Prostate gland (tissue), 2 donors: ENCODE data around the gene DBN1. TPM values are rescaled to one million over a fixed set of nuclear protein-coding genes. Genes with fewer than 3 reads are reported as not detected.

Source experiments
- DNase-seq: peaks from one replicate; pipeline ENCODE4 v3.0.0-alpha.2; 2019; ENCODE audit warnings: low spot score
- H3K27ac ChIP-seq, 2 donors: fragments of 200-600 bp; sonication (generic); 2 replicates each; pipeline ENCODE4 v1.5.1; 2017 to 2019
- H3K27me3 ChIP-seq: fragments of 200-600 bp; sonication (generic); replicated peaks from 2 replicates; pipeline ENCODE4 v1.5.1; 2019; ENCODE audit not compliant: insufficient read depth
- H3K36me3 ChIP-seq, 2 donors: fragments of 200-600 bp; sonication (generic); 1 replicate in 1 of 2; 2 replicates in 1 of 2; pipeline versions ENCODE4 v1.5.1 to v1.8.1; 2017 to 2019
- H3K4me1 ChIP-seq: fragments of 200-600 bp; sonication (generic); replicated peaks from 2 replicates; pipeline ENCODE4 v1.5.1; 2019
- H3K4me3 ChIP-seq, 2 donors: fragments of 200-600 bp; sonication (generic); 2 replicates each; pipeline ENCODE4 v1.5.1; 2017 to 2019
- H3K9me3 ChIP-seq: fragments of 200-600 bp; sonication (generic); 2 replicates; pipeline ENCODE4 v1.5.1; 2017
- CTCF ChIP-seq, 4 experiments: fragments of 200-600 bp in 2 of 4; fragments of 450-650 bp in 2 of 4; sonication (generic) in 2 of 4; IDR thresholded peaks; 1 replicate in 3 of 4; 2 replicates in 1 of 4; pipeline ENCODE4 v1.5.1; 2016 to 2019; ENCODE audit warnings: antibody characterized with exemption in 4 of 4, mild to moderate bottlenecking in 2 of 4, moderate library complexity in 2 of 4
- POLR2A ChIP-seq: fragments of 450-650 bp; IDR thresholded peaks from one replicate; pipeline ENCODE4 v1.6.1; 2016; ENCODE audit warnings: antibody characterized with exemption, mild to moderate bottlenecking
- POLR2AphosphoS5 ChIP-seq: sonication (generic); formaldehyde crosslinking; IDR thresholded peaks from one replicate; pipeline ENCODE4 v1.6.1; 2017; ENCODE audit warnings: antibody characterized with exemption
- WGBS: methylation state at CpG from one replicate; pipeline ENCODE4 v1.1.5; 2018; 5-methylcytosine and 5-hydroxymethylcytosine counted together
- intact Hi-C: fragments of 100-400 bp; cut with DNase I; formaldehyde crosslinking; loops from one replicate; pipeline ENCODE4 v1.14.2; 2022
- total RNA-seq, 2 donors: library from RNA; depleted of rRNA; stranded (reverse); fragments of >200 nt; gene quantifications; one replicate each; pipeline ENCODE4 v1.1.0, GENCODE V29; 2016

DBN1 gene
- total RNA-seq, 2 donors from 2014 or later = 33.1 to 65.1 TPM

GRCh38 chr5:177474846-177475562, 1.6 kb upstream of the DBN1 start:
- Histone ChIP-seq H3K27me3 (no peaks in the 10 kb centered on the region), H3K27ac (no peak overlapping the region), H3K36me3 (no peaks in the 10 kb centered on the region), H3K9me3 (no peaks in the 10 kb centered on the region), H3K4me1 (peaks cover 24% of the 10 kb centered on the region), H3K4me3 (no peak overlapping the region)
- intact Hi-C loops = no loop called here
- 42% methylated on average over 4 of the region's 4 CpGs for WGBS
- TF ChIP-seq POLR2A (no peak), CTCF (IDR thresholded peaks at IDR 0.05) (no peak), POLR2AphosphoS5 (no peak)
- DNase-seq = no peak

- peaks cover 15% of the 10 kb centered on the region for H3K4me1 ChIP-seq
- TF ChIP-seq CTCF (IDR thresholded peaks at IDR 0.05) = no peak
- no peak for TF ChIP-seq POLR2AphosphoS5
- TF ChIP-seq POLR2A = no peak
- no peaks in the 10 kb centered on the region for H3K27me3 ChIP-seq
- H3K4me3 ChIP-seq = peak overlapping the region in 1 of 2 donors; percentile 68
- intact Hi-C loops = no loop called here
- peak overlapping the region; percentile 69 to 74 for H3K27ac ChIP-seq
- WGBS = 49% methylated on average over 7 of the region's 7 CpGs
- no peak for DNase-seq
- no peaks in the 10 kb centered on the region for H3K36me3 ChIP-seq
- H3K9me3 ChIP-seq = no peaks in the 10 kb centered on the region
Observed at GRCh38 chr5:177474002-177474476, 605 bp upstream of the DBN1 start.

- no peak for DNase-seq
- Histone ChIP-seq H3K27me3 (no peaks in the 10 kb centered on the region), H3K36me3 (no peaks in the 10 kb centered on the region), H3K27ac (peak overlapping the region; percentile 69 to 74), H3K9me3 (no peaks in the 10 kb centered on the region), H3K4me3 (peak overlapping the region; percentile 68 to 70), H3K4me1 (peaks cover 10% of the 10 kb centered on the region)
- 2% methylated on average over 27 of the region's 93 CpGs for WGBS
- no peak for TF ChIP-seq CTCF (IDR thresholded peaks at IDR 0.05)
- TF ChIP-seq POLR2A = no peak
- TF ChIP-seq POLR2AphosphoS5 = no peak
- intact Hi-C loops = no loop called here
Observed at GRCh38 chr5:177472460-177473442, 683 bp downstream of the DBN1 start.

GRCh38 chr5:177471610-177472356, 1.7 kb downstream of the DBN1 start:
- intact Hi-C loops = no loop called here
- no peak for DNase-seq
- Histone ChIP-seq H3K9me3 (no peaks in the 10 kb centered on the region), H3K27me3 (no peaks in the 10 kb centered on the region), H3K4me3 (peak overlapping the region; percentile 68 to 70), H3K27ac (no peak overlapping the region), H3K36me3 (no peaks in the 10 kb centered on the region), H3K4me1 (peaks cover 10% of the 10 kb centered on the region)
- WGBS = 40% methylated on average over 14 of the region's 14 CpGs
- TF ChIP-seq POLR2AphosphoS5 (no peak), CTCF (IDR thresholded peaks at IDR 0.05) (no peak), POLR2A (no peak)
